GM12864 (cell line): ENCODE results near the gene SURF2.
A peak's percentile ranks its signal among the peaks of the same experiment; 100 is the strongest.

ENCODE experiments used
- DNase-seq: peaks from one replicate; pipeline ENCODE4 v3.0.0-alpha.2; 2011; ENCODE audit warnings: low read depth
- H3K4me3 ChIP-seq: 2 replicates; pipeline ENCODE4 v1.5.1; 2011; ENCODE audit warnings: mild to moderate bottlenecking, low read depth, low read length, control low read depth
- CTCF ChIP-seq: IDR thresholded peaks from 2 replicates; pipeline ENCODE4 v1.5.1; 2011; ENCODE audit warnings: low read depth, mild to moderate bottlenecking, moderate library complexity, low read length, control low read depth, inconsistent platforms; ENCODE audit errors: missing control alignments

SURF2 gene

GRCh38 chr9:133339641-133340040, 16.7 kb upstream of the SURF2 start:
- no peak for TF ChIP-seq CTCF
- H3K4me3 ChIP-seq, result no peak overlapping the region
- no peak for DNase-seq

- no peak for DNase-seq
- no peak for TF ChIP-seq CTCF
- H3K4me3 ChIP-seq, result no peak overlapping the region
Observed at GRCh38 chr9:133340256-133340655, 16.1 kb upstream of the SURF2 start.

- no peak for TF ChIP-seq CTCF
- DNase-seq, result no peak
- H3K4me3 ChIP-seq, result no peak overlapping the region
Observed at GRCh38 chr9:133340916-133341315, 15.4 kb upstream of the SURF2 start.

- no peak for TF ChIP-seq CTCF
- no peak overlapping the region for H3K4me3 ChIP-seq
- DNase-seq, result no peak
Observed at GRCh38 chr9:133341369-133342068, 14.8 kb upstream of the SURF2 start.

GRCh38 chr9:133342069-133342406, 14.3 kb upstream of the SURF2 start:
- DNase-seq, result no peak
- H3K4me3 ChIP-seq, result no peak overlapping the region
- TF ChIP-seq CTCF, result peak; percentile 22

- H3K4me3 ChIP-seq, result no peak overlapping the region
- DNase-seq, result no peak
- peak; percentile 33 for TF ChIP-seq CTCF
Observed at GRCh38 chr9:133342570-133342969, 13.8 kb upstream of the SURF2 start.

- DNase-seq, result no peak
- no peak for TF ChIP-seq CTCF
- H3K4me3 ChIP-seq, result no peak overlapping the region
Observed at GRCh38 chr9:133344071-133344470, 12.3 kb upstream of the SURF2 start.
